IPS DF 6.9 (cell line): Measurements from ENCODE around the gene IGSF23.

Experiments used
- DNase-seq: peaks from one replicate; pipeline ENCODE4 v3.0.0-alpha.2; 2013; ENCODE audit warnings: low read depth, low spot score
- H3K27ac ChIP-seq: one replicate; pipeline ENCODE4 v1.5.1; 2013; ENCODE audit warnings: low read length, control low read depth
- H3K27me3 ChIP-seq: 2 replicates; pipeline ENCODE4 v1.6.1; 2013; ENCODE audit warnings: mild to moderate bottlenecking, low read length; ENCODE audit not compliant: control insufficient read depth, insufficient read depth
- H3K36me3 ChIP-seq: 2 replicates; pipeline ENCODE4 v1.6.1; 2013; ENCODE audit warnings: low read length; ENCODE audit not compliant: control insufficient read depth, insufficient read depth
- H3K4me1 ChIP-seq: 2 replicates; pipeline ENCODE4 v1.6.1; 2013; ENCODE audit warnings: low read length; ENCODE audit not compliant: control insufficient read depth, insufficient read depth
- H3K4me3 ChIP-seq: 2 replicates; pipeline ENCODE4 v1.5.1; 2013; ENCODE audit warnings: mild to moderate bottlenecking, low read length
- H3K9me3 ChIP-seq: 2 replicates; pipeline ENCODE4 v1.6.1; 2013; ENCODE audit warnings: low read length, inconsistent platforms; ENCODE audit not compliant: control insufficient read depth, insufficient read depth
- WGBS: extraction: QIAGEN DNeasy Blood & Tissue Kit; methylation state at CpG from one replicate; pipeline ENCODE4 v1.1.7; 2013; ENCODE audit warnings: mixed read lengths, missing lambda C conversion rate; ENCODE audit not compliant: insufficient read length, insufficient coverage; 5-methylcytosine and 5-hydroxymethylcytosine counted together

The IGSF23 gene

DNA sequence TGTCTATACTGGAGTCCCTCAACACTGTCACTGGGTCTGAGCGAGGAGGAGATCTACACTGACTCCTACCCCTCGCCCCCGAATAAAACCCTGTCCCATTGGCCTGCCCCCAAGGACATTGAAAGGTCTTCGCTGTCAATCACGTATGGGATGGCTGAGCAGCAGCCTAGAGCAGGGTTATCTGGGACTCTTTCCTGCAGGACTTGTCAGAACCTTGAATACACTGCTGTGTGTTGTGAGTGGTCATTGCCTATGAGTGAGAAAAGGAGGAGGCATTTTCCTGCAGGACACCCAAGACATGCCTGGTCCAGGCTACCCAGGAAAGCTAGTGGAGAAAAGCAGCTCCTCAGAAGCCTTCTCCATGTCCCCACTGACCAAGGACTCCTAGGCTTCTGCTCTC, 40.0 kb downstream of the IGSF23 start:
- no peak for DNase-seq
- Histone ChIP-seq H3K27ac (no peak overlapping the region), H3K36me3 (peaks cover 22% of the 10 kb centered on the region), H3K27me3 (no peaks in the 10 kb centered on the region), H3K4me3 (no peak overlapping the region), H3K4me1 (no peaks in the 10 kb centered on the region; the same call in 1 of the 2 replicates), H3K9me3 (no peaks in the 10 kb centered on the region)
- no CpG with 5 or more reads among the region's 5 CpGs for WGBS

DNA sequence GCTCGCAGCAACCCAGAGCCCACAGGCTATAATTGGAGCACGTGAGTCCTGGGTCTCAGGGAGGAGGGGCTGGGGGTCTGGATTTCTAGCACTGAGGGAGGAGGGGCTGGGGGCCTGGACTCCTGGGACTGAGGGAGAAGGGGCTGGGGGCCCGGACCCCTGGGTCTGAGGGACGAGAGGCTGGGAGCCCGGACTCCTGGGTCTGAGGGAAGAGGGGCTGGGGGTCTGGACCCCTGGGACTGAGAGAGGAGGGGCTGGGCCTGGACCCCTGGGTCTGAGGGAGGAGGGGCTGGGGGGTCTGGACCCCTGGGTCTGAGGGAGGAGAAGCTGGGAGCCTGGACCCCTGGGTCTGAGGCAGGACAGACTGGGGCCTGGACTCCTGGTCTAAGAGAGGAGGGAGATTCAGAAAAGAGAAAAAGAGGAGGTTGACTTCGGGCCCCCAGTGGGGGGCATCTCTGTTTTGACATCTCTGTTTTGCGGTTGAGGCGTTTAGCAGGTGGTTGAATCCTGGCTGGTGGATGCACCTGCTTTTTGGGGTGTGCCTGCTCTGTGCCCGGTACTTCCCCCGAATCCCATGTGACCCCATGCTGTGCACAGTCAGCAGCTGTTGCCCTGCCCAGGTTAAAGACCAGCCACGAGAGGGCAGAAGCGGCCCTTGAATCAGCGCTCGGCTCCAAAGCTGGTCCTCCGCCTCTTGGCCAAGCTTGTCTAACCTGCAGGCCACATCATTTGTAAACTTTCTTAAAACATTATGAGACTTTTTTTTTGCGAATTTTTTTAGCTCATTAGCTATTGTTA, 40.8 kb downstream of the IGSF23 start:
- Histone ChIP-seq H3K27me3 (no peaks in the 10 kb centered on the region), H3K27ac (no peak overlapping the region), H3K9me3 (no peaks in the 10 kb centered on the region), H3K4me1 (no peaks in the 10 kb centered on the region; the same call in 1 of the 2 replicates), H3K4me3 (no peak overlapping the region), H3K36me3 (peaks cover 17% of the 10 kb centered on the region)
- no peak for DNase-seq
- no CpG with 5 or more reads among the region's 16 CpGs for WGBS

DNA sequence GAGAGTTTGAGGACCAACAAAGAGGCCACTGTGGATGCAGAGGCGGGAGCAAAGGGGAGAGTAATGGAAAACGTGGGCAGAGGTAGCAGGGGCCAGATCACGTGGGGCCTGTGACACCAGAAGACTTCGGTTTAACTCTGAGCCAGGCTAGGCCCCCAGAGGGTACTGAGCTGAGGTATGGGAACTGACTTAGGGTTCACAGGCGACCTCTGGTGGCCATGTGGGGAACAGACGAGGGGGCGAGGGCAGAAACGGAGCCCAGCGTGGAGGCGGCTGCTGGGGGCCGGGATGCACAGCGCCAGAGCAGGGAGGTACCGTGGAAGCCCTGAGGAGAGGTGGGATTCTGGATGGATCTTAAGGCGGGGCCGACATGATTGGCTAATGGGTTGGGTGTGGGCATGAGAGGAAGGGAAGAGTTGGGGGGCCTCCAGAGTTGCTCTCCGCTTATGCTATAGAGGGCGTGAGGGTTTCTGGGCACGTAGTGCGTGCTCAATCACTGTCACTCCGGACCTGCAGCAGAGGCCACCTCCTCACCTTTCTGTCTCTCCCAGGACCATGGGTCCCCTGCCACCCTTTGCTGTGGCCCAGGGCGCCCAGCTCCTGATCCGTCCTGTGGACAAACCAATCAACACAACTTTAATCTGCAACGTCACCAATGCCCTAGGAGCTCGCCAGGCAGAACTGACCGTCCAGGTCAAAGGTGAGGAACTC, 44.0 kb downstream of the IGSF23 start:
- no peak for DNase-seq
- H3K27me3 ChIP-seq, result no peaks in the 10 kb centered on the region
- H3K36me3 ChIP-seq, result peaks cover 7% of the 10 kb centered on the region; the same call in 1 of the 2 replicates
- WGBS, result no CpG with 5 or more reads among the region's 25 CpGs
- H3K4me3 ChIP-seq, result no peak overlapping the region
- no peak overlapping the region for H3K27ac ChIP-seq
- H3K9me3 ChIP-seq, result no peaks in the 10 kb centered on the region
- no peaks in the 10 kb centered on the region for H3K4me1 ChIP-seq

DNA sequence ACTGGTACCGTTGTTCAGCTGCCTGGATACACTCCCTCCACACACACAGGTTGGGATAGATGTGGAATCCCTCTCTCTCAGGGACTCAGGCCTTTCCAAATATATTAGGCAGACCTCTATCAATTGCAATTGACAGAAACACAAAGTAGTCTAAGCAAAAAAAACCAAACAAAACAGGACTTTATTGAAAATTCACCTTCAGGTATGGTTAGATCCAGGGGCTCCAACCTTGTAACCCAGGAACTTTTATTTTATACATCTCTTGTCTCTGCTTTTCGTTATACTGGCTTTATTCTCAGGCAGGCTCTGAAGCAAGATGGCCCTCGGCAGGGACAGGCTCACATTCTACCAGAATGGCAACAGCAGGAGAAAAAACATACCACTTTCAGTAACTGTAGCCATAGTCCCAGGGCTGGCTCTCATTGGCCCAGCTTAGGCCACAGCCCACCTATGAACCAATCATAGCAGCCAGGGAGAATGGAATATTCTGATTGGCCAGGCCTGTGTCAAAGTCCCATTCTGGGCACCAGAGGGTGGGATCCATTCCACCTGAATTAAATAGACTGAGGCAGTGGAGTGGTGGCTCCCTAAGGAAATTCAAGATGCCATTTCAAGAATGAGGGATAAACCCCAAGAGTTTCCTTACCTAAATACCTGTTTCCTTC, 44.8 kb downstream of the IGSF23 start:
- H3K4me1 ChIP-seq, result no peaks in the 10 kb centered on the region
- H3K36me3 ChIP-seq, result peaks cover 9% of the 10 kb centered on the region; the same call in 1 of the 2 replicates
- H3K27me3 ChIP-seq, result no peaks in the 10 kb centered on the region
- no CpG with 5 or more reads among the region's 3 CpGs for WGBS
- no peak for DNase-seq
- H3K4me3 ChIP-seq, result no peak overlapping the region
- no peak overlapping the region for H3K27ac ChIP-seq
- no peaks in the 10 kb centered on the region for H3K9me3 ChIP-seq

DNA sequence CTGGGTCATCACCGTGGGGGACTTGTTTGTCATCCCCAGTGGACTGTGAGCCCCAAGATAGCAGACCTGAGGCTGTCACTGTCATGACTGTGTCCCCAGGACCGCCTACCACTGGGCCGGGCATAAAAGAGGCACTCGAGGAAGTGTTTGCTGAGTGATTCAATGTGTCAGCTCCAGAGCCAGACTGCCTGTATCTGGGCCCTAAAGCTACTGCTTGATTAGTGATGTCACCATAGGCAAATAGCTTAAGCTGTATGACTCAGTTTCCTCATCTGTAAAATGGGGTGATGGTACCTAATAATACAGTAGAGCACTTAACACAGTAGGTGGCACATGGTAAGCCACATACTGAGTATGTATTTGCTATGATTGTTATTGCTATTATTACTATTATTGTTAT, 46.7 kb downstream of the IGSF23 start:
- Histone ChIP-seq H3K27ac (no peak overlapping the region), H3K36me3 (peaks cover 9% of the 10 kb centered on the region; the same call in 1 of the 2 replicates), H3K4me1 (no peaks in the 10 kb centered on the region), H3K4me3 (no peak overlapping the region), H3K9me3 (no peaks in the 10 kb centered on the region), H3K27me3 (no peaks in the 10 kb centered on the region)
- no CpG with 5 or more reads among the region's 4 CpGs for WGBS
- DNase-seq, result no peak

DNA sequence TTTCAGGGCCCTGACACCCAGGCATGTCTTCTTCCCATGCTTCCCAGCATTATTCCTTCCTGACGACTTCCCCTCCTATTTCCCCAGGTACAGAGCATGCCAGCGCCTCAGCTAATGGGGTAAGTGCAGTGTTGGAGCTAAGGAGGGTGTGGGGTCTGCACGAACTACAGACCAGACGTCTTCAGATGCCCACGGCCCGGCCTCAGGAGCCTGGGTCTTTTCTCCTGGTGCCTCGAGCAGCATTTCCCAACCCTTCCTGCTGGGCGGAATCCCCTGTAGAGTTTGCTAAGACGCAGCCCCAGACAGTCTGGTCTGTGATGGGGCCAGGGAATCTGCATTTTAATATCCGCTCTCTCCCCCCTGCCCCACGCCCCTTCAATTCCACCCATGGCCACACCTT, 47.8 kb downstream of the IGSF23 start:
- WGBS, result no CpG with 5 or more reads among the region's 11 CpGs
- peaks cover 9% of the 10 kb centered on the region; the same call in 1 of the 2 replicates for H3K36me3 ChIP-seq
- no peaks in the 10 kb centered on the region for H3K27me3 ChIP-seq
- no peak for DNase-seq
- H3K4me1 ChIP-seq, result no peaks in the 10 kb centered on the region
- H3K9me3 ChIP-seq, result no peaks in the 10 kb centered on the region
- H3K4me3 ChIP-seq, result no peak overlapping the region
- no peak overlapping the region for H3K27ac ChIP-seq

DNA sequence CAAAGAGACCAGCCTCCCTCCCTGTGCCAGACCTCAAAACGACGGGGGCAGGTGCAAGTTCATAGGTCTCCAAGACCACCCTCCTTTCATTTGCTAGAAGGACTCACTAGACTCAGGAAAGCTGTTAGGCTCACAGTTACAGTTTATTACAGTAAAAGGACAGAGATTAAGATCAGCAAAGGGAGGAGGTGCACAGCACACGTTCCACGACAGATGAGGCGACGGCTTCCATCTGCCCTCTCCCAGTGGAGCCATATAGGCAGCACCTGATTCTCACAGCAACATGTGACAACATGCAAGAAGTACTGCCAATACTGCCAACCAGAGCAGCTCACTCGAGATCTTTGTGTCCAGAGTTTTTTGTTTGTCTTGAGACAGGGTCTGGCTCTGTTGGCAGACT, 48.5 kb downstream of the IGSF23 start:
- peaks cover 9% of the 10 kb centered on the region; the same call in 1 of the 2 replicates for H3K36me3 ChIP-seq
- no peak overlapping the region for H3K27ac ChIP-seq
- no peaks in the 10 kb centered on the region for H3K27me3 ChIP-seq
- DNase-seq, result no peak
- H3K9me3 ChIP-seq, result no peaks in the 10 kb centered on the region
- no CpG with 5 or more reads among the region's 7 CpGs for WGBS
- H3K4me1 ChIP-seq, result no peaks in the 10 kb centered on the region
- H3K4me3 ChIP-seq, result no peak overlapping the region

DNA sequence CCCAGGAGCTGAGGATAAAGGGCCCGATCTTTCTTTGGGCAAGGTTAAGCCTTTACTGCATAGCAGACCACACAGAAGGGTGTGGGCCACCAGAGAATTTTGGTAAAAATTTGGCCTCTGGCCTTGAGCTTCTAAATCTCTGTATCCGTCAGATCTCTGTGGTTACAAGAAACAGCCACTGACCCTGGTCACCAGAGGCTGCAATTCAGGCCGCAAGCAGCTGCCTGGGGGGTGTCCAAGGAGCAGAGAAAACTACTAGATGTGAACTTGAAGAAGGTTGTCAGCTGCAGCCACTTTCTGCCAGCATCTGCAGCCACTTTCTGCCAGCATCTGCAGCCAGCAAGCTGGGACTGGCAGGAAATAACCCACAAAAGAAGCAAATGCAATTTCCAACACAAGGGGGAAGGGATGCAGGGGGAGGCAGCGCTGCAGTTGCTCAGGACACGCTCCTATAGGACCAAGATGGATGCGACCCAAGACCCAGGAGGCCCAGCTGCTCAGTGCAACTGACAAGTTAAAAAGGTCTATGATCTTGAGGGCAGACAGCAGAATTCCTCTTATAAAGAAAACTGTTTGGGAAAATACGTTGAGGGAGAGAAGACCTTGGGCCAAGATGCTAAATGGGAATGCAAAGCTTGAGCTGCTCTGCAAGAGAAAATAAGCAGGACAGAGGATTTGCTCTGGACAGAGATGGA, 49.5 kb downstream of the IGSF23 start:
- Histone ChIP-seq H3K27me3 (no peaks in the 10 kb centered on the region), H3K4me1 (no peaks in the 10 kb centered on the region), H3K9me3 (no peaks in the 10 kb centered on the region), H3K27ac (no peak overlapping the region), H3K4me3 (no peak overlapping the region), H3K36me3 (peaks cover 6% of the 10 kb centered on the region; the same call in 1 of the 2 replicates)
- WGBS, result no CpG with 5 or more reads among the region's 7 CpGs
- no peak for DNase-seq

DNA sequence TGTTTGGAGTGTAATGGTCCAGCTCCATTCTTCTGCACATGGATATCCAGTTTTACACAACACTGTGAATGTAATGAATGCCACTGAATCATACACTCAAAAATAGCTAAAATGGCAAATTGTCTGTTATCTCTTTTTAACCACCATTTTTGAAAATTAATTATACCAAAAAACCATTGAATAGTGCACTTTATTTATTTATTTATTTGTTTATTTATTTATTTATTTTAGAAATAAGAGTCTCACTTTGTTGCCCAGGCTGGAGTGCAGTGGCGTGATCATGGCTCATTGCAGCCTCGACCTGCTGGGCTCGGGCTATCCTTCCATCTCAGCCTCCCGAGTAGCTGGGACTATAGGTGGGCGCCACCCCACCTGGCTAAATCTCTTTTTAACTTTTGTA, 50.6 kb downstream of the IGSF23 start:
- H3K4me3 ChIP-seq, result no peak overlapping the region
- H3K27me3 ChIP-seq, result no peaks in the 10 kb centered on the region
- DNase-seq, result no peak
- H3K36me3 ChIP-seq, result peaks cover 5% of the 10 kb centered on the region; the same call in 1 of the 2 replicates
- no peaks in the 10 kb centered on the region for H3K4me1 ChIP-seq
- H3K27ac ChIP-seq, result no peak overlapping the region
- no peaks in the 10 kb centered on the region for H3K9me3 ChIP-seq
- WGBS, result no CpG with 5 or more reads among the region's 5 CpGs

DNA sequence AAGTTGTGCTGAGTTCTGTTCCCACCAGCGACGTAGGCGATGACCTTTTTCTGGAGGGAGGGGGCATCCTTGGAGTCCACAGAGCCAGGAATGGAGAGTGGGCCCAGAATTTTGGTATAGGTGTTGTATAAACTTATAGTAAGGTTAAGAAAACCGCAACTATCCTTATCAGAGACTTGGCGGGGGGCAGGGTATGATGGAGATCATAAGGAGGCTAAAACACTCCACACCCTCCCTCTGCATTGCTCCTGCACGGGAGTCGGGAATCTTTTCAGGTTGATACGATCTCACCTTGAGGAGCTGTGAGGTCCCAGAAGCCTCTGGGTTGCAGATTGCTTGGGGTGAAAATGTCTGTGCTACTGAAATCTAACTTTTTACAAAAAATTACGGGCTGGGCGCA, 51.6 kb downstream of the IGSF23 start:
- no peak for DNase-seq
- Histone ChIP-seq H3K4me1 (no peaks in the 10 kb centered on the region), H3K27me3 (no peaks in the 10 kb centered on the region), H3K4me3 (no peak overlapping the region), H3K9me3 (no peaks in the 10 kb centered on the region), H3K36me3 (peaks cover 5% of the 10 kb centered on the region; the same call in 1 of the 2 replicates), H3K27ac (no peak overlapping the region)
- no CpG with 5 or more reads among the region's 10 CpGs for WGBS
